H9 (cell line): ENCODE results near the gene ZNF280A. TPM values are rescaled to one million over a fixed set of nuclear protein-coding genes. Genes with fewer than 3 reads are reported as not detected.

Experiments
- DNase-seq: peaks from one replicate; pipeline ENCODE4 v3.0.0-alpha.2; 2017
- H2AFZ ChIP-seq: one replicate; pipeline ENCODE4 v1.6.1; 2013; ENCODE audit warnings: mild to moderate bottlenecking, low read length, control low read depth, moderate library complexity
- H2AK5ac ChIP-seq: 2 replicates; pipeline ENCODE4 v1.6.1; 2013; ENCODE audit warnings: low read length, control low read depth, mixed read lengths; ENCODE audit not compliant: insufficient read length
- H2BK120ac ChIP-seq: one replicate; pipeline ENCODE4 v1.6.1; 2013; ENCODE audit warnings: low read depth, mild to moderate bottlenecking, low read length, control low read depth, inconsistent platforms; ENCODE audit not compliant: poor library complexity, severe bottlenecking
- H2BK12ac ChIP-seq: 2 replicates; pipeline ENCODE4 v1.6.1; 2013; ENCODE audit warnings: low read length, control low read depth, mixed read lengths, low read depth; ENCODE audit not compliant: insufficient read length
- H2BK15ac ChIP-seq: 2 replicates; pipeline ENCODE4 v1.6.1; 2013; ENCODE audit warnings: low read depth, low read length, control low read depth
- H2BK20ac ChIP-seq: one replicate; pipeline ENCODE4 v1.6.1; 2013; ENCODE audit warnings: low read depth, mild to moderate bottlenecking, low read length, control low read depth, inconsistent platforms; ENCODE audit not compliant: poor library complexity, severe bottlenecking
- H2BK5ac ChIP-seq: 2 replicates; pipeline ENCODE4 v1.6.1; 2013; ENCODE audit warnings: low read length, control low read depth, mixed read lengths; ENCODE audit not compliant: insufficient read length
- H3K14ac ChIP-seq: 2 replicates; pipeline ENCODE4 v1.6.1; 2013; ENCODE audit warnings: low read length, control low read depth; ENCODE audit not compliant: insufficient read depth
- H3K18ac ChIP-seq: 2 replicates; pipeline ENCODE4 v1.6.1; 2013; ENCODE audit warnings: low read depth, mild to moderate bottlenecking, mixed read lengths, low read length, control low read depth; ENCODE audit not compliant: insufficient read length
- H3K23ac ChIP-seq: 2 replicates; pipeline ENCODE4 v1.6.1; 2013; ENCODE audit warnings: low read length, control low read depth, mixed read lengths, low read depth; ENCODE audit not compliant: insufficient read length
- H3K23me2 ChIP-seq: 2 replicates; pipeline ENCODE4 v1.6.1; 2013; ENCODE audit warnings: low read depth, mild to moderate bottlenecking, mixed read lengths, low read length, control low read depth; ENCODE audit not compliant: insufficient read length, poor library complexity, severe bottlenecking
- H3K27ac ChIP-seq: 2 replicates; pipeline ENCODE4 v1.5.1; 2013; ENCODE audit warnings: low read length, control low read depth, mixed read lengths, low read depth; ENCODE audit not compliant: insufficient read length
- H3K27me3 ChIP-seq: 2 replicates; pipeline ENCODE4 v1.6.1; 2013; ENCODE audit warnings: low read length, control low read depth, inconsistent platforms; ENCODE audit not compliant: insufficient read depth
- H3K4ac ChIP-seq: 2 replicates; pipeline ENCODE4 v1.6.1; 2013; ENCODE audit warnings: low read depth, mild to moderate bottlenecking, control low read depth, inconsistent platforms, low read length, moderate library complexity
- H3K4me1 ChIP-seq: 2 replicates; pipeline ENCODE4 v1.6.1; 2013; ENCODE audit warnings: low read length, control low read depth, inconsistent platforms; ENCODE audit not compliant: insufficient read depth
- H3K4me2 ChIP-seq: 2 replicates; pipeline ENCODE4 v1.6.1; 2013; ENCODE audit warnings: low read length, control low read depth, mixed read lengths; ENCODE audit not compliant: insufficient read length, insufficient read depth
- H3K56ac ChIP-seq: 2 replicates; pipeline ENCODE4 v1.6.1; 2013; ENCODE audit warnings: low read depth, mild to moderate bottlenecking, mixed read lengths, low read length, control low read depth; ENCODE audit not compliant: insufficient read length
- H3K79me1 ChIP-seq: 2 replicates; pipeline ENCODE4 v1.6.1; 2013; ENCODE audit warnings: low read depth, mild to moderate bottlenecking, moderate library complexity, low read length, control low read depth, inconsistent platforms; ENCODE audit not compliant: insufficient read depth, poor library complexity, severe bottlenecking
- H3K79me2 ChIP-seq: 2 replicates; pipeline ENCODE4 v1.6.1; 2013; ENCODE audit warnings: low read length, control low read depth, inconsistent platforms; ENCODE audit not compliant: insufficient read depth
- H3K9ac ChIP-seq: 2 replicates; pipeline ENCODE4 v1.6.1; 2013; ENCODE audit warnings: low read length, control low read depth, mixed read lengths; ENCODE audit not compliant: insufficient read length; ENCODE audit errors: extremely low read depth
- H3K9me3 ChIP-seq: one replicate; pipeline ENCODE4 v1.6.1; 2013; ENCODE audit warnings: low read depth, low read length, inconsistent platforms; ENCODE audit not compliant: control insufficient read depth
- H3T11ph ChIP-seq: one replicate; pipeline ENCODE4 v1.6.1; 2013; ENCODE audit warnings: mild to moderate bottlenecking, low read length, control low read depth, inconsistent platforms
- H4K20me1 ChIP-seq: one replicate; pipeline ENCODE4 v1.6.1; 2013; ENCODE audit not compliant: control insufficient read depth, insufficient read length, insufficient read depth
- H4K5ac ChIP-seq: 2 replicates; pipeline ENCODE4 v1.6.1; 2013; ENCODE audit warnings: low read depth, mild to moderate bottlenecking, mixed read lengths, low read length, control low read depth; ENCODE audit not compliant: insufficient read length
- H4K8ac ChIP-seq: replicated peaks from 2 replicates; pipeline ENCODE4 v1.6.1; 2013; ENCODE audit warnings: low read length, control low read depth, mixed read lengths, low read depth; ENCODE audit not compliant: insufficient read length
- H4K91ac ChIP-seq: 2 replicates; pipeline ENCODE4 v1.6.1; 2013; ENCODE audit warnings: low read depth, mild to moderate bottlenecking, moderate library complexity, mixed read lengths, low read length, control low read depth; ENCODE audit not compliant: insufficient read length
- H3K27ac Mint-ChIP-seq, 3 experiments: 2 replicates in 2 of 3; 3 replicates in 1 of 3; pipeline ENCODE4 v1.8.0; 2020 to 2021; ENCODE audit warnings: mixed read lengths in 3 of 3, mild to moderate bottlenecking in 1 of 3, moderate library complexity in 1 of 3
- H3K27me3 Mint-ChIP-seq: 2 replicates; pipeline ENCODE4 v1.8.0; 2021; ENCODE audit warnings: low read depth, mild to moderate bottlenecking, moderate library complexity, mixed read lengths
- H3K36me3 Mint-ChIP-seq, 3 experiments: 2 replicates in 2 of 3; 3 replicates in 1 of 3; pipeline ENCODE4 v1.8.0; 2020 to 2021; ENCODE audit warnings: low read depth in 3 of 3, mixed read lengths in 3 of 3; ENCODE audit not compliant: insufficient read depth in 1 of 3
- H3K4me1 Mint-ChIP-seq, 2 experiments: 2 replicates each; pipeline ENCODE4 v1.8.0; 2020; ENCODE audit warnings: mixed read lengths in 2 of 2
- H3K4me3 Mint-ChIP-seq, 2 experiments: 2 replicates in 1 of 2; 3 replicates in 1 of 2; pipeline ENCODE4 v1.8.0; 2020 to 2021; ENCODE audit warnings: mild to moderate bottlenecking in 2 of 2, mixed read lengths in 2 of 2, moderate library complexity in 1 of 2
- H3K9me3 Mint-ChIP-seq, 2 experiments: 2 replicates in 1 of 2; 3 replicates in 1 of 2; pipeline ENCODE4 v1.8.0; 2020; ENCODE audit warnings: mild to moderate bottlenecking in 2 of 2, mixed read lengths in 2 of 2, moderate library complexity in 1 of 2
- CTCF ChIP-seq: fragments of 200-600 bp; sonication (generic); conservative IDR thresholded peaks from 3 replicates; pipeline ENCODE4 v1.8.0; 2021; ENCODE audit warnings: antibody characterized with exemption, mild to moderate bottlenecking
- WGBS: extraction: QIAGEN DNeasy Blood & Tissue Kit; methylation state at CpG from one replicate; pipeline ENCODE4 v1.1.7; 2013; ENCODE audit warnings: missing lambda C conversion rate, low lambda C conversion rate, mixed read lengths; ENCODE audit not compliant: insufficient read length; ENCODE audit errors: extremely low coverage; 5-methylcytosine and 5-hydroxymethylcytosine counted together
- total RNA-seq: library from RNA; stranded (reverse); gene quantifications from 2 replicates; pipeline ENCODE4 v1.2.1, GENCODE V29; 2021

The ZNF280A gene
- total RNA-seq, 1 experiment from 2014 or later, result 0.13 TPM

- no peak overlapping the region for H3K18ac ChIP-seq
- no peaks in the 10 kb centered on the region for H3K9me3 ChIP-seq
- H2BK15ac ChIP-seq, result no peak overlapping the region
- Mint-ChIP-seq H3K4me1 (peaks cover 0 to 2% of the 10 kb centered on the region in 2 experiments; a peak in 1 of 4 replicates), H3K27ac (no peak overlapping the region), H3K4me3 (no peak overlapping the region), H3K9me3 (peaks cover 25 to 30% of the 10 kb centered on the region in 2 experiments), H3K27me3 (peaks cover 95% of the 10 kb centered on the region), H3K36me3 (peaks cover 0 to 9% (median 5%) of the 10 kb centered on the region in 3 experiments; a peak in 3 of 7 replicates)
- no peak overlapping the region for H4K8ac ChIP-seq
- H3K4me2 ChIP-seq, result no peak overlapping the region
- H2BK5ac ChIP-seq, result no peak overlapping the region
- H3K27ac ChIP-seq, result no peak overlapping the region
- no peak overlapping the region for H4K91ac ChIP-seq
- H2BK12ac ChIP-seq, result no peak overlapping the region
- WGBS, result no CpG with 5 or more reads among the region's 1 CpG
- no peaks in the 10 kb centered on the region for H3K23me2 ChIP-seq
- no peak overlapping the region for H3T11ph ChIP-seq
- no peaks in the 10 kb centered on the region for H4K20me1 ChIP-seq
- H4K5ac ChIP-seq, result no peak overlapping the region
- TF ChIP-seq CTCF, result no peak
- no peak overlapping the region for H3K4ac ChIP-seq
- H2BK120ac ChIP-seq, result no peak overlapping the region
- H3K14ac ChIP-seq, result no peak overlapping the region
- no peaks in the 10 kb centered on the region for H3K4me1 ChIP-seq
- H2AFZ ChIP-seq, result no peak overlapping the region
- no peaks in the 10 kb centered on the region for H3K79me1 ChIP-seq
- no peak overlapping the region for H2AK5ac ChIP-seq
- H3K9ac ChIP-seq, result no peak overlapping the region
- no peak for DNase-seq
- no peak overlapping the region for H3K23ac ChIP-seq
- no peak overlapping the region for H3K56ac ChIP-seq
- no peaks in the 10 kb centered on the region for H3K79me2 ChIP-seq
- no peak overlapping the region for H2BK20ac ChIP-seq
- peaks cover 4% of the 10 kb centered on the region for H3K27me3 ChIP-seq
Observed at GRCh38 chr22:22467112-22467511, 53.0 kb downstream of the ZNF280A start.
